Activated CD8-positive, alpha-beta memory T cell treated with anti-CD3 and anti-CD28 coated beads for 48 hours (primary cell): Measurements from ENCODE around the gene ZCCHC12.

Source experiments
- DNase-seq, 3 experiments: peaks; one replicate each; pipeline ENCODE4 v3.0.0-alpha.2; 2020; ENCODE audit warnings: low read depth in 2 of 3, low spot score in 2 of 3

Gene ZCCHC12

DNA sequence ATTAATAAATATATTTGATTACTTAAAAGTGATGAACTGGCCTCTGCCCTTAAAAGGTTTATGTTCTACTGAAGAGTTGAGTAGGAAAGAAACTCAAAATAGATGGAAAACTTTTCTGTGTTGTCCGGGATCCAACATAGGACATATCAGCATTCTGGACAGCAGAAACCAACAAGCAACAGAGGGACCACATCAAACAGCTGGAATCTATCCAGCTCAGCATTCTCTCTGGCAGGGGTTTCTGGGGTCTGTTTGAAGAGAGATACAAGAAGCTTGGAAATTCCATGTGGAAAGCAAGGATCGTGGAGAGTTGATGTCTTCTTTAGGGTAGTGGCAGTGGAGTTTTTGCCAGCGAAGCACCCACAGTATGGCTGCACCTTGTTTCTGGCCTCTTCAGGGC lies 43.6 kb downstream of the ZCCHC12 start:
- DNase-seq = no peak

DNA sequence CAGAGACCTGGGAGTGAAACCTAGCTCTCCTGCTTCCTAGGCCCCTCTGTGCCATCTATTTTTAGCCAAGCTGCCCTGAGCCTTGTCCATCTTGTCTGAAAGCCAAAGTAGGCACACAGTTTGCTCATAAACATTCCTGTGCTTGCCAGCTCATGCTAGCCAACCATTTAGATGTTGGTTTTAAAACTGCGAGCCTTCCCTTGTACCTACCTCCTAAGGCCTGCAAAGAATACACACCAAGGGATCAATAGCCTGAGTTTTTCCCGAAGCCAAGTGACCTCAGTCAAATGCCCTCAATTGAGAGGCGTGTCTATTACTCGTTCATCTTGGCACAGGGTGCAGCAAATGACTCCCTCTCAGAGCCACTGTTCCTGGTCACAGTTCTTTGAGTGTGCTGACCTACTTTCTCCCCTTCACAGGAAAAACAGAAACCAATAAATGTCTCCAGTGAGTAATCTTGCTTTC lies 48.5 kb downstream of the ZCCHC12 start:
- no peak for DNase-seq
